GM19463 (cell line): Measurements from ENCODE around the gene OR7G2.
"Not testable (repeated sequence)": the region's sequence is repeated elsewhere in the genome, so short reads cannot be mapped to it uniquely, and the experiment has no call there.

Source experiments
- ATAC-seq: cut with Tn5 transposase; IDR thresholded peaks from one replicate; pipeline ENCODE4 v1.9.1; 2021; ENCODE audit warnings: mild to moderate bottlenecking, moderate library complexity; ENCODE audit not compliant: unreplicated experiment

OR7G2 gene

GRCh38 chr19:9075064-9075949, 32.0 kb downstream of the OR7G2 start:
- ATAC-seq = no peak

DNA sequence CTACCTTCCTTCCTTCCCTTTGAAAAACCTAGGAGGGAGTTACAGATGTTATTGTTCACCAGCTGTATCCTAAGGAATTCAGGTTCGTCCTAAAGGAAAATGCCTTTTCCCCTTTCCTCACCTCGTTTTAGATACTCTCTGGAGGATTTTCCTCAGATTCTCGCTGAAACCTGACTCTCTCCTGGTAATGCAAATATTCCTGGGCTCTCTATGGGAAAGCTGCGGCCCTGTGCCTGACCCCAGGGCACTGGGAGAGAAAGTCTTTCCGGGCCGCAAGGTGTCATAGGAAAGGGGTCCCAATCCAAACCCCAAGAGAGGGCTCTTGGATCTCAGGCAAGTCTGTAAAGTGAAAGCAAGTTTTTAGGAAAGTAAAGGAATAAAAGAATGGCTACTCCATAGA, 33.5 kb downstream of the OR7G2 start:
- ATAC-seq = no peak

DNA sequence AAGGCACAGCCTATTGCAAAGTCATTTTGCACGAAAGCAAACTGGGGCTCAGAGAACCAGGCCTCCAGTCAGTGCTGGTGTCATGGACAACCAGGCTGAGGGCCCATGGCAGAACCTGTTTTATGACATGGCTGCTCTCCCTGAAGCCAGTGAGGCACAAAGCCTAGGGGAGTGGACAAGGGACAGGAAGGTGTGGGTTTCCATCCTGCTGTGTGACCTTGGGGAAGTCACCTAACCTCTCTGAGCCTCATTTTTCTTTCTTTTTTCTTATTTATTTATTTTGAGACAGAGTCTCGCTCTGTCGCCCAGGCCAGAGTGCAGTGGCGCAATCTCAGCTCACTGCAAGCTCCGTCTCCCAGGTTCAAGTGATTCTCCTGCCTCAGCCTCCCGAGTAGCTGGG, 35.6 kb downstream of the OR7G2 start:
- not testable (repeated sequence) for ATAC-seq

- ATAC-seq = no peak
Measured at GRCh38 chr19:9070066-9070465, 37.2 kb downstream of the OR7G2 start.

DNA sequence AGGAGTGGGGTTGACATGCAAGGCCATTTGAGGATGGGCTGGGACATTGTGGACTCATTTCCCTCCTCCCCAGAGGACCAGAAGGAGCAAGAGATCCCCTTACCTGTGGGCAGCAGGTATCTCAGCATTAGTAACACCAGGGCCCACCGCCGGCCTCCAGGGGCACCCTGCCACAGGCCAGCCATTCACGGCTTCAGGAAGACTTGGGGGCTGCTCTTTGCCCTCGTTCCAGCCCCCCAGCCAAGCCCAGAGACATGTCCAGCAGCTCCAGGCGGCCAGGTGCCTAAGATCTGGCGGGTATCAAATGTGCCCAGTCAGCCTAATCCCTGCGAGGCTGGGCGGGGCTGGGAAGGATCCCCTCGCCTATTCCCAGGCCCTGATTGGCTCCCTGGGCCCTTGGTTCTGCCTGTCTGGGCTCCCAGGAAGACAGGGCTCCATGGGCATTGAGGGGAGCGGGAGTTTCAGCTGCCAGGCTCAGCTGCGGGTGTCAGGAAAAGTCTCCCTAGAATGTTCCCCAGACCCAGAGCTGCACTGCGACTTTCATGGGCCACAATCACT, 41.7 kb downstream of the OR7G2 start:
- ATAC-seq = no peak

DNA sequence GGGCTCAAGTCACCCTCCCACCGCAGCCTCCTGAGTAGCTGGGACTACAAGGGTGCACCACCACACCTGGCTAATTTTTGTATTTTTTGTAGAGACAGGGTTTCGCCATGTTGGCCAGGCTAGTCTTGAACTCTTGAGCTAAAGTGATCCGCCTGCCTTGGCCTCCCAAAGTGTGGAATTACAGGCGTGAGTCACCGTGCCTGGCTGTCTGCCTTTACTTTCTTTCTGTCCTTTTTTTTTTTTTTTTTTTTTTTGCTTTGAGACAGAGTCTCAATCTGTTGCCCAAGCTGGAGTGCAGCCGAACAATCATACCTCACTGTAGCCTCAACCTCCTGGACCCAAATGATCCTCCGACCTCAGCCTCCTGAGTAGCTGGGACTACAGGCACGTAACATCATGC, 45.4 kb downstream of the OR7G2 start:
- no peak for ATAC-seq

GRCh38 chr19:9060564-9061340, 46.5 kb downstream of the OR7G2 start:
- ATAC-seq = no peak

DNA sequence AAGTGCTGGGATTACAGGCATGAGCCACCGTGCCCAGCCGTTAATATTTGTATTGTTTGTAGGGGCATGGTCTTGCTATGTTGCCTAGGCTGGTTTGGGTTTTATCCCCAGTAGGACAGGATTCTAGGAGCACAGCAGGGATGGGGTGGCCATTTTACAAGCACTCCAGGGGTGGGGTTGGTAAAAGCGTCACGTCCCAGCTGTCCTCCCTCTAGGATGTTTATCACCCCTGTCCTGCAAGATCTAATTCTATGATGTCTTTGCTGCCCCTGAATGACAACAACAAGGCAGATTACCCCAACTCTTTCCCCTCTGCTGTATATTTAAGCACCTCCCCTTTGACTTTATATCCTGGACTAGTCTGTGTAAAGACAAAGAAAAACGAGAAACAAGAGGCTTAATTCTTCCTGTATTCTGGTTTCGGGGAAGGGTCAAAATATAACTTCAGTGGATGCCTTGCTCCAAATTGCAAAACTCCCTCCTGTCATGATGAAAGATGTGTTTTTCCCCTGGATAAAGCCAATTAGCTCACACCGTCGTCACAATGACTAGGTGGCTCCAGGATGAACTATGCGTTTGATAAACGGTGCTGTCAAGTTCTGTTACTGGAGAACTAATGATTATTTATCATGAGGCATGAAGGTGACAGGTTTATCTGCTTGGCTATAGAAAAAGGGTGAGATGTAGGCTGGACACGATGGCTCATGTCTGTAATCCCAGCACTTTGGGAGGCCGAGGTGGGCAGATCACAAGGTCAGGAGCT, 48.2 kb downstream of the OR7G2 start:
- no peak for ATAC-seq

DNA sequence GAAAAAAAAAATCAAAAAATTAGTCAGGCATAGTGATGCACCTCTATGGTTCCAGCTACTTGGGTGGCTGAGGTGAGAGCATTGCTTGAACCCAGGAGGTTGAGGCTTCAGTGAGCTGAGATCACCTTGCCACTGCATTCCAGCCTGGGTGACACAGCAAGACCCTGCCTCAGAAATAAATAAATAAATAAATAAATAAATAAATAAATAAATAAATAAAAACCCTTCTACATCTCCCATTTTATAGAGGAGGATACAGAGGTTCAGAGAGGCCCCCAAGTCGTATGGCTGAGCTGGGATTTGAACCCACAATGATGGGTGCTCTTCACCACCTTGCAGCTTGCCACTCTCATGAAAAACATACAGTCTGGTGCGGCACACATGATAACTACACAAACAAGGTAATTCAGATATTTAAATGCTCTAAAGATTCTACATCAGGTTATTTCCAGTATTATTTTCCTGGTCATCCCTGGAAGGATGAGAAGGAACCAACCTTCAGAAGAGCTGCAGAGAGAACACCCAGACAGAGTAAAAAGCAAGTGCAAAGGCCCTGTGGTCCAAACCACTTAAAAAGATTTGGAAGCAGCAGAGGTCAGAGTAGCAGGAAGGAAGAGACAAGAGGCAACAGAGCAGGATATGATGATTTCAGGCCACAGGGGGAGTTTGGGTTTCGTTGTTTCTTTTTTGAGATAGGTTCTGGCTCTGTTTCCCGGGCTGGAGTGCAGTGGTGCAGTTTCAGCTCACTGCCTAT, 49.6 kb downstream of the OR7G2 start:
- no peak for ATAC-seq

DNA sequence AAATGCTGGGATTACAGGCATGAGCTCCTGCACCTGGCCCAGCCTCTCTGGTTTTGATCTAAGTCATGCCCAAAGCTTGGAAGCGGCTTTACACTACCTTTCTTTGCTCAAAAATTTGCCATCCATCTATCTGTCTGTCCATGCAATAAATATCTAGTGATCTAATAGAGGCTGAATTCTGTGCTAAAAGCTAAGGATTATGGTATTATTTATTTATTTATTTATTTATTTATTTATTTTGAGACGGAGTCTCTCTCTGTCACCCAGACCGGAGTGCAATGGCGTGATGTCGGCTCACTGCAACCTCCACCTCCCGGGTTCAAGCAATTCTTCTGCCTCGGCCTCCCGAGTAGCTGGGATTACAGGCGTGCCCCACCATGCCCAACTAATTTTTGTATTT, 51.1 kb downstream of the OR7G2 start:
- not testable (repeated sequence) for ATAC-seq

DNA sequence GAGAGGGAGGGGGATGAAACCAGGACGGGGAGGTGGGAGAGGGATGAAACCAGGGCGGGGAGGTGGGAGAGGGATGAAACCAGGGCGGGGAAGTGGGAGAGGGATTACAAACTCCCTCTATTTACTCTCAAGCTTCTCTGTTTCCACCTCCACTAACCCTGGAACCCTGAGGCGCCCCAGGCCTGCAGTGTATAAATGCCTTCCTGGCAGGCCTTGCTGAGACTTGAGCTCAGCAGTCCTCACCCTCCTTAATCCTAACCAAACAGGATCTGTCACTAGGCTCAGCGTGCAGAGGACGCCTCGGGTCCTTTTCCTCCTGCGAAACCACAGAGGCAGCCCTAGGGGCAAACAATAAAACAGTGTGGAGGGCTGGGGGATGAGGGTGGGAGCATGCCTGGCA, 52.5 kb downstream of the OR7G2 start:
- no peak for ATAC-seq

- ATAC-seq = no peak
Measured at GRCh38 chr19:9054207-9054606, 53.1 kb downstream of the OR7G2 start.

- not testable (repeated sequence) for ATAC-seq
Measured at GRCh38 chr19:9053674-9054073, 53.6 kb downstream of the OR7G2 start.

- no peak for ATAC-seq
Measured at GRCh38 chr19:9052894-9053293, 54.4 kb downstream of the OR7G2 start.
